UCSD-AML1 (cell line): ENCODE data around the gene NFIX.
A peak's percentile ranks its signal among the peaks of the same experiment; 100 is the strongest.

Experiments
- DNase-seq: peaks from one replicate; lab custom pipeline; 2025; ENCODE audit not compliant: unreplicated experiment; lab: John Stamatoyannopoulos, UW

Gene NFIX

GRCh38 chr19:13101590-13102415 lies 106.5 kb downstream of the NFIX start:
- DNase-seq, result no peak

GRCh38 chr19:13102416-13102665 lies 107.1 kb downstream of the NFIX start:
- no peak for DNase-seq

- peak; percentile 98 for DNase-seq
Observed at GRCh38 chr19:13102666-13103580, 107.6 kb downstream of the NFIX start, which contains the start of gene LYL1. Gene LYL1 (minus strand): TSS chr19:13102858. CDS start chr19:13101171, 1,687 bp downstream.

- DNase-seq, result peak; percentile 78
Observed at GRCh38 chr19:13103581-13104359, 108.5 kb downstream of the NFIX start.

GRCh38 chr19:13104360-13104847 lies 109.1 kb downstream of the NFIX start:
- DNase-seq, result peak; percentile 98

GRCh38 chr19:13104848-13105711 lies 109.8 kb downstream of the NFIX start:
- peak; percentile 72 for DNase-seq

- DNase-seq, result no peak
Observed at GRCh38 chr19:13109361-13110098, 114.3 kb downstream of the NFIX start.

- DNase-seq, result no peak
Observed at GRCh38 chr19:13110099-13110610, 114.9 kb downstream of the NFIX start.

GRCh38 chr19:13112555-13112954 lies 117.3 kb downstream of the NFIX start:
- DNase-seq, result no peak

GRCh38 chr19:13115936-13116281 lies 120.6 kb downstream of the NFIX start:
- DNase-seq, result no peak

- peak; percentile 87 for DNase-seq
Observed at GRCh38 chr19:13116282-13117175, 121.3 kb downstream of the NFIX start, which contains the start of gene TRMT1. Gene TRMT1 (minus strand): TSS chr19:13116740. CDS start chr19:13116399, 341 bp downstream.

GRCh38 chr19:13117176-13117771 lies 122.0 kb downstream of the NFIX start:
- no peak for DNase-seq

- peak; percentile 92 for DNase-seq
Observed at GRCh38 chr19:13117772-13118423, 122.6 kb downstream of the NFIX start, which contains the start of gene NACC1. Gene NACC1 (plus strand): TSS chr19:13118264. CDS start chr19:13135208, 16,944 bp downstream.

GRCh38 chr19:13118424-13119193 lies 123.3 kb downstream of the NFIX start:
- peak; percentile 60 for DNase-seq

- DNase-seq, result no peak
Observed at GRCh38 chr19:13119627-13120026, 124.4 kb downstream of the NFIX start.

- DNase-seq, result no peak
Observed at GRCh38 chr19:13120031-13120430, 124.8 kb downstream of the NFIX start.
